IMR-90 (cell line): Measurements from ENCODE around the gene ALK.

Experiments used
- CTCF ChIP-seq: conservative IDR thresholded peaks from 2 replicates; pipeline ENCODE4 v1.5.1; 2012; ENCODE audit warnings: mild to moderate bottlenecking, low read depth, low read length, improper control_type of control experiment
- MAZ ChIP-seq: IDR thresholded peaks from 2 replicates; pipeline ENCODE4 v1.6.1; 2012; ENCODE audit warnings: low read depth, mild to moderate bottlenecking, low read length, improper control_type of control experiment, moderate library complexity, borderline replicate concordance
- POLR2A ChIP-seq: IDR thresholded peaks from 2 replicates; pipeline ENCODE4 v1.6.1; 2012; ENCODE audit warnings: mild to moderate bottlenecking, low read depth, low read length

GRCh38 chr2:29659178-29659577 lies 262.2 kb downstream of the ALK start:
- TF ChIP-seq POLR2A (no peak), CTCF (no peak), MAZ (no peak)
